ENCODE results near the gene SLC5A10.
"Not testable (repeated sequence)": the region's sequence is repeated elsewhere in the genome, so short reads cannot be mapped to it uniquely, and the experiment has no call there.

The SLC5A10 gene

DNA sequence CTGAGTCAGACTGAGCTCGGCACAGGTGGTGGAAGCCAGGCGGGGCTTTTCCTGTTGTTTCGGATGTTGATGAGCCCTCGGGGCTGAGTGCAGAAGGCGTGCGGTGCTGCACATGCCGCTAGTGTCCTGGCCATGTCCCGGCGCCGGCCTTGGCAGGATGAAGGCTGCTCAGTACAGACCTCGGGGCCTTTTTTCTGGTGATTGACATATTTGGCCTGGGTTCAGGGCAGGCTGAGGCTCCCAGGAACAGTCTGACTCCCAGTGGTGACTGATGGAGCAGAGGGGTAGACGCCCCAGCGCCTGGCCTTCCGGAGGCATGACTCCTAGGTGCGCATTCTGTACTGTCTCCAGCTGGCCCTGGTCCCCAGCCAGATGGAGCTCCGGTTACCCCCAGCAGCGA lies 86.0 kb downstream of the SLC5A10 start:
- H3K9me3 ChIP-seq (ENCODE audit: control insufficient read depth in 1 of 2, low read length in 2 of 2); H3K27ac ChIP-seq (ENCODE audit: low read depth, low read length); H3K27me3 ChIP-seq (ENCODE audit: control insufficient read depth in 1 of 2, insufficient read depth in 2 of 2, low read length in 2 of 2); H3K36me3 ChIP-seq (ENCODE audit: control insufficient read depth in 1 of 2, insufficient read depth in 2 of 2, low read length in 2 of 2); H3K4me3 ChIP-seq (ENCODE audit: low read depth in 1 of 2, low read length in 2 of 2); H3K4me1 ChIP-seq (ENCODE audit: control insufficient read depth in 1 of 2, insufficient read depth in 2 of 2, low read length in 2 of 2); H3K9ac ChIP-seq (ENCODE audit: low read depth in 1 of 2, low read length in 2 of 2): not testable (repeated sequence)

DNA sequence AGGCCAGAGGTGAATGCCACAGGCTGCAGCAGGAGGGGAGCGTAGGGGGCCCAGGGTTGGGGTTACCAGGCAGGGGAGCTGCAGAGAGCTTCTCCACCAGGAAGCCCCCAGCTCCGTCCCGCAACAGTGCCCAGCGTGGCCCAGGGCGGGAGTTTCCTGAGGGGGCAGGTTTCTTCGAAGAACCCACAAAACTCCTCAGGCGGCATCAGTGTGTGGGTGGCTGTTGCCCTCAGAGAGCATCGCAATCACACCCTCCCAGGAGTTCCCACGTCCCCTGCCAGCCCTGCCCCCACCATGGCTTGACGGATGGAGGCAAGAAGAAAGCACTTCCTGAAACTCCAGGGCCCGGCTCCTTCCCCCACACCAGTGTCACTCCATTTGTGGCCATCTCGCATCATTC lies 86.8 kb downstream of the SLC5A10 start:
- not testable (repeated sequence) for H3K36me3 ChIP-seq (ENCODE audit: control insufficient read depth in 1 of 2, insufficient read depth in 2 of 2, low read length in 2 of 2); H3K4me1 ChIP-seq (ENCODE audit: control insufficient read depth in 1 of 2, insufficient read depth in 2 of 2, low read length in 2 of 2); H3K9ac ChIP-seq (ENCODE audit: low read depth in 1 of 2, low read length in 2 of 2); H3K27me3 ChIP-seq (ENCODE audit: control insufficient read depth in 1 of 2, insufficient read depth in 2 of 2, low read length in 2 of 2); H3K27ac ChIP-seq (ENCODE audit: low read depth, low read length); H3K4me3 ChIP-seq (ENCODE audit: low read depth in 1 of 2, low read length in 2 of 2); H3K9me3 ChIP-seq (ENCODE audit: control insufficient read depth in 1 of 2, low read length in 2 of 2)

DNA sequence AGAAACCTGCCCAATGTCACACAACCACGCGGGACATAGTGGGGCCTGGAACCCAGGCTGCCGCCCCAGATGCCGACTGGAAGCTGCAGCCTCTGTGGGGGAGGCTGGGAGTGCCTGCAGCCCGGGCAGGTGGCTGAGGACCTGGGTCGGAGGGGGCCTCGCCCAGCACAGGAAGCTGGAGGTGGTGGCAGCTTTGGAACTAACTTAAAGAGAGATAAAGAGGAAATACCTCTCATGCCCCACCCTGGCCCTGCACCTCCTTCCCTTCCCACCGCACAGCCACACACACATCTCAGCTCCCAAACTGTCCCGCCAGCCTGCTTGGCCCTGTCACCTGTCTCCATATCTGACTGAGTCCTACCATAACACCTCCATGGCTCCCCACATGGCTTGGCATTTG lies 88.4 kb downstream of the SLC5A10 start:
- not testable (repeated sequence) for H3K36me3 ChIP-seq (ENCODE audit: control insufficient read depth in 1 of 2, insufficient read depth in 2 of 2, low read length in 2 of 2); H3K9ac ChIP-seq (ENCODE audit: low read depth in 1 of 2, low read length in 2 of 2); H3K4me3 ChIP-seq (ENCODE audit: low read depth in 1 of 2, low read length in 2 of 2); H3K9me3 ChIP-seq (ENCODE audit: control insufficient read depth in 1 of 2, low read length in 2 of 2); H3K27ac ChIP-seq (ENCODE audit: low read depth, low read length); H3K27me3 ChIP-seq (ENCODE audit: control insufficient read depth in 1 of 2, insufficient read depth in 2 of 2, low read length in 2 of 2); H3K4me1 ChIP-seq (ENCODE audit: control insufficient read depth in 1 of 2, insufficient read depth in 2 of 2, low read length in 2 of 2)

DNA sequence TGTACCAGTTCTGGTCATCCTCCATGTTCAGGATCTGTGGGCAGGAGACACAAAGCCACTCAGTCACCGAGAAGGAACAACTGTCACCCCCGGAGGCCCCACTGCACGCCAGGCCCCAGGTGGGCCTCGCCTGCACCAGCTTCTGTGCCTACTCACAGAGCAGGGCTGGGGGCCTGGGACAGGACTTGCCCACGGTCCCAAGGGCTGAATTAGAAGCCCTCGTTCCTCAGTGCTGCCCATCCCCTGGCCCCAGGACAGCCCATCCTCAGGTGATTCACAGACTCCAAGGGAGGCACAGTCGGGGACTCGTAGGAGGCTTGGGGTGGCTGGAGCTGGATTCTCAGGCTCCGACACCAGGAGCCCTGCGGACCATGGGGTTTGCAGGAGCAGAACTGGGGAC lies 89.9 kb downstream of the SLC5A10 start:
- not testable (repeated sequence) for H3K4me1 ChIP-seq (ENCODE audit: control insufficient read depth in 1 of 2, insufficient read depth in 2 of 2, low read length in 2 of 2); H3K9me3 ChIP-seq (ENCODE audit: control insufficient read depth in 1 of 2, low read length in 2 of 2); H3K27me3 ChIP-seq (ENCODE audit: control insufficient read depth in 1 of 2, insufficient read depth in 2 of 2, low read length in 2 of 2); H3K36me3 ChIP-seq (ENCODE audit: control insufficient read depth in 1 of 2, insufficient read depth in 2 of 2, low read length in 2 of 2); H3K4me3 ChIP-seq (ENCODE audit: low read depth in 1 of 2, low read length in 2 of 2); H3K9ac ChIP-seq (ENCODE audit: low read depth in 1 of 2, low read length in 2 of 2); H3K27ac ChIP-seq (ENCODE audit: low read depth, low read length)

DNA sequence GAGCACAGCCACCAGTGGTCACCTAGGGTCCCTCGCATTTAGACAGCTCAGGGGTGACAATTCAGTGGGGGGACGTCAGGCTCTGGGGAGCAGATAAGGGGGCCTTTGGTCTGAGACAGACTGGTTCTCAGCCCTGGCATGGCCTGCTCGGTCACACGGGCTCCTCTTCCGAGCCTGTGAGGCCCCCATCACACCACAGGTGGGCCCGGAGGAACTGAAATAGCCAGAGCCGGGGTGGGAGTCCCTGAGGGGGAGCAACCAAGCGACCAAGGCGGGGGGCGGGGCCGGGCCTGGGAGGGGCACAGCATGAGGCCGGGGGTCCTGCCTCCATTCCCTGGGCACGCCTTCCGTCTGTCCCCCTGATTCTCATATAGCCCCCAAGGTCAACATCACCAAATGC lies 90.4 kb downstream of the SLC5A10 start:
- not testable (repeated sequence) for H3K27ac ChIP-seq (ENCODE audit: low read depth, low read length); H3K4me1 ChIP-seq (ENCODE audit: control insufficient read depth in 1 of 2, insufficient read depth in 2 of 2, low read length in 2 of 2); H3K4me3 ChIP-seq (ENCODE audit: low read depth in 1 of 2, low read length in 2 of 2); H3K9me3 ChIP-seq (ENCODE audit: control insufficient read depth in 1 of 2, low read length in 2 of 2); H3K27me3 ChIP-seq (ENCODE audit: control insufficient read depth in 1 of 2, insufficient read depth in 2 of 2, low read length in 2 of 2); H3K9ac ChIP-seq (ENCODE audit: low read depth in 1 of 2, low read length in 2 of 2); H3K36me3 ChIP-seq (ENCODE audit: control insufficient read depth in 1 of 2, insufficient read depth in 2 of 2, low read length in 2 of 2)

GRCh38 chr17:19043032-19043431 lies 91.1 kb downstream of the SLC5A10 start:
- not testable (repeated sequence) for H3K27ac ChIP-seq (ENCODE audit: low read depth, low read length); H3K9ac ChIP-seq (ENCODE audit: low read depth in 1 of 2, low read length in 2 of 2); H3K9me3 ChIP-seq (ENCODE audit: control insufficient read depth in 1 of 2, low read length in 2 of 2); H3K4me1 ChIP-seq (ENCODE audit: control insufficient read depth in 1 of 2, insufficient read depth in 2 of 2, low read length in 2 of 2); H3K27me3 ChIP-seq (ENCODE audit: control insufficient read depth in 1 of 2, insufficient read depth in 2 of 2, low read length in 2 of 2); H3K36me3 ChIP-seq (ENCODE audit: control insufficient read depth in 1 of 2, insufficient read depth in 2 of 2, low read length in 2 of 2); H3K4me3 ChIP-seq (ENCODE audit: low read depth in 1 of 2, low read length in 2 of 2)

GRCh38 chr17:19044643-19045042 lies 92.7 kb downstream of the SLC5A10 start:
- H3K4me3 ChIP-seq (ENCODE audit: low read depth in 1 of 2, low read length in 2 of 2); H3K9ac ChIP-seq (ENCODE audit: low read depth in 1 of 2, low read length in 2 of 2); H3K4me1 ChIP-seq (ENCODE audit: control insufficient read depth in 1 of 2, insufficient read depth in 2 of 2, low read length in 2 of 2); H3K36me3 ChIP-seq (ENCODE audit: control insufficient read depth in 1 of 2, insufficient read depth in 2 of 2, low read length in 2 of 2); H3K9me3 ChIP-seq (ENCODE audit: control insufficient read depth in 1 of 2, low read length in 2 of 2); H3K27me3 ChIP-seq (ENCODE audit: control insufficient read depth in 1 of 2, insufficient read depth in 2 of 2, low read length in 2 of 2); H3K27ac ChIP-seq (ENCODE audit: low read depth, low read length): not testable (repeated sequence)

- H3K4me3 ChIP-seq (ENCODE audit: low read depth in 1 of 2, low read length in 2 of 2); H3K36me3 ChIP-seq (ENCODE audit: control insufficient read depth in 1 of 2, insufficient read depth in 2 of 2, low read length in 2 of 2); H3K27ac ChIP-seq (ENCODE audit: low read depth, low read length); H3K9me3 ChIP-seq (ENCODE audit: control insufficient read depth in 1 of 2, low read length in 2 of 2); H3K4me1 ChIP-seq (ENCODE audit: control insufficient read depth in 1 of 2, insufficient read depth in 2 of 2, low read length in 2 of 2); H3K27me3 ChIP-seq (ENCODE audit: control insufficient read depth in 1 of 2, insufficient read depth in 2 of 2, low read length in 2 of 2); H3K9ac ChIP-seq (ENCODE audit: low read depth in 1 of 2, low read length in 2 of 2): not testable (repeated sequence)
These were observed 94.9 kb downstream of the SLC5A10 start, which contains the start of gene GRAP for GRCh38 chr17:19046782-19047375. GRAP (minus strand) TSS chr17:19046957; CDS start chr17:19046926, 31 bp downstream.

GRCh38 chr17:19047510-19047909 lies 95.5 kb downstream of the SLC5A10 start:
- H3K4me1 ChIP-seq (ENCODE audit: control insufficient read depth in 1 of 2, insufficient read depth in 2 of 2, low read length in 2 of 2); H3K27ac ChIP-seq (ENCODE audit: low read depth, low read length); H3K36me3 ChIP-seq (ENCODE audit: control insufficient read depth in 1 of 2, insufficient read depth in 2 of 2, low read length in 2 of 2); H3K27me3 ChIP-seq (ENCODE audit: control insufficient read depth in 1 of 2, insufficient read depth in 2 of 2, low read length in 2 of 2); H3K9me3 ChIP-seq (ENCODE audit: control insufficient read depth in 1 of 2, low read length in 2 of 2); H3K9ac ChIP-seq (ENCODE audit: low read depth in 1 of 2, low read length in 2 of 2); H3K4me3 ChIP-seq (ENCODE audit: low read depth in 1 of 2, low read length in 2 of 2): not testable (repeated sequence)

DNA sequence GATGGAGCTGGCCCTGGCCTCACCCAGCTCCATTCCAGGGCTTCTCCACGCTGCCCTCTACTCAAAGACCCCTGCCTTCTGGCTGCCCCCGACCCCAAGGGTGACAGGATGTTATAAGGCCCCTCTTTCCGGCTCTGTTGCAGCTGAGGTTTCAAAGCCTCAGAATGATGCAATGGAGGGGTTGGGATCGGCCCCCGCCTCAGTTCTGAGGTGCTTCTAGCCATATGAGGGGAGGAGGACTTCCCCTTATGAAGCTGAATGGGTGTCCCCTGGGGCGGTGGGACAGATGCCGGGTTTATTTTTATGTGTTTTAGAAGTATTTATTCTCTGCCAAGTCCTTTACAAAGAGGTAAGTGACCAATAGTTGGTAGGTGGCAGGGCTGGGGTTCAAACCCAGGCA lies 96.9 kb downstream of the SLC5A10 start:
- not testable (repeated sequence) for H3K27ac ChIP-seq (ENCODE audit: low read depth, low read length); H3K4me1 ChIP-seq (ENCODE audit: control insufficient read depth in 1 of 2, insufficient read depth in 2 of 2, low read length in 2 of 2); H3K27me3 ChIP-seq (ENCODE audit: control insufficient read depth in 1 of 2, insufficient read depth in 2 of 2, low read length in 2 of 2); H3K4me3 ChIP-seq (ENCODE audit: low read depth in 1 of 2, low read length in 2 of 2); H3K36me3 ChIP-seq (ENCODE audit: control insufficient read depth in 1 of 2, insufficient read depth in 2 of 2, low read length in 2 of 2); H3K9ac ChIP-seq (ENCODE audit: low read depth in 1 of 2, low read length in 2 of 2); H3K9me3 ChIP-seq (ENCODE audit: control insufficient read depth in 1 of 2, low read length in 2 of 2)

- H3K27ac ChIP-seq (ENCODE audit: low read depth, low read length); H3K36me3 ChIP-seq (ENCODE audit: control insufficient read depth in 1 of 2, insufficient read depth in 2 of 2, low read length in 2 of 2); H3K4me3 ChIP-seq (ENCODE audit: low read depth in 1 of 2, low read length in 2 of 2); H3K9me3 ChIP-seq (ENCODE audit: control insufficient read depth in 1 of 2, low read length in 2 of 2); H3K27me3 ChIP-seq (ENCODE audit: control insufficient read depth in 1 of 2, insufficient read depth in 2 of 2, low read length in 2 of 2); H3K9ac ChIP-seq (ENCODE audit: low read depth in 1 of 2, low read length in 2 of 2); H3K4me1 ChIP-seq (ENCODE audit: control insufficient read depth in 1 of 2, insufficient read depth in 2 of 2, low read length in 2 of 2): not testable (repeated sequence)
These were observed 103.5 kb downstream of the SLC5A10 start for GRCh38 chr17:19055447-19055846.
